SH-SY5Y (cell line): ENCODE results near the gene PRSS16.

Source experiments
- GATA2 ChIP-seq: IDR thresholded peaks from 2 replicates; pipeline ENCODE4 v1.6.1; 2011; ENCODE audit warnings: mild to moderate bottlenecking, low read depth, low read length
- GATA3 ChIP-seq: IDR thresholded peaks from 2 replicates; pipeline ENCODE4 v1.6.1; 2011; ENCODE audit warnings: low read depth, mild to moderate bottlenecking, low read length, moderate library complexity

- no peak for TF ChIP-seq GATA3
- TF ChIP-seq GATA2: no peak
These were observed 38.6 kb downstream of the PRSS16 start for GRCh38 chr6:27286141-27286540.
